ENCODE data around the gene MINK1. TPM values are rescaled to one million over a fixed set of nuclear protein-coding genes. Genes with fewer than 3 reads are reported as not detected.
A peak's percentile ranks its signal among the peaks of the same experiment; 100 is the strongest.

Gene MINK1
- total RNA-seq, 1 experiment from 2014 or later: 68.8 TPM

DNA sequence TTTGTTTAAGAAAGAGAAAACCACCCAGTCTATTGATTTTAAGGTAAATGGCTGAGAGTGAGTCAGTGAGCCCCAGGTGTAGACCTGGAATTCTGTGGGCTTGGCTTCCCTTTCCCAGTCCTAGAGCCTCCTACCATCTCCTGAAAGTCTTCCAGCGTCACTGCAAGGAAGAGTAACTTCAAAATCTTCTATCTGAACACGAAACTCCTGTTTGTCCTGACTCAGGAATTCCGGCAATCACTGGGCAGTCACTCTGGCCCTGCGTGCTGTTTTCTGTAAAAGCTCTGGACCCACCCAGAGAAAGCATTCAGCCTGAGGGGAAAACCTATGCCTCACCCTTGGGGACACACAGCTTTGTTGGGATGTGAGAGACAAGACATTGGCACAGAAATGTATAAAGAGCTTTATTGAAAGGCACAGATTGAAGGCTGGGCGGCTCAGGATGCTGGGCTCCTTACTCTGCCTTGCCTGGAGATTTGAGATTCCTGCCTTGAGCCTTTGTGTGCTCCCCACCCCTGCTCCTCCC is 15.9 kb downstream of the MINK1 start:
- H3K4ac ChIP-seq (ENCODE audit: low read depth, low read length): no peak overlapping the region
- H2AK5ac ChIP-seq (ENCODE audit: insufficient read length, low read length): no peak overlapping the region
- H3K27ac ChIP-seq (ENCODE audit: insufficient read length, low read depth, low read length): peak overlapping the region; percentile 29
- Mint-ChIP-seq H3K4me3 (no peak overlapping the region), H3K27me3 (ENCODE audit: low read depth) (no peaks in the 10 kb centered on the region), H3K9me3 (no peaks in the 10 kb centered on the region), H3K27ac (peak overlapping the region; percentile 87 to 98 (median 90)), H3K4me1 (peaks cover 62 to 64% of the 10 kb centered on the region in 2 experiments), H3K36me3 (ENCODE audit: insufficient read depth in 1 of 3, low read depth in 3 of 3) (peaks cover 0 to 3% (median 0%) of the 10 kb centered on the region in 3 experiments; a peak in 2 of 7 replicates)
- no peak overlapping the region for H2BK120ac ChIP-seq (ENCODE audit: low read depth, low read length, poor library complexity, severe bottlenecking)
- no peaks in the 10 kb centered on the region for H3K23me2 ChIP-seq (ENCODE audit: insufficient read length, low read depth, low read length, poor library complexity, severe bottlenecking)
- TF ChIP-seq CTCF (conservative IDR thresholded peaks at IDR 0.05): no peak
- H3K4me1 ChIP-seq (ENCODE audit: insufficient read depth, low read length): peaks cover 4% of the 10 kb centered on the region; the same call in 1 of the 2 replicates
- peaks cover 8% of the 10 kb centered on the region; the same call in 1 of the 2 replicates for H3K79me2 ChIP-seq (ENCODE audit: insufficient read depth, low read length)
- no peak overlapping the region for H2AFZ ChIP-seq (ENCODE audit: low read length)
- H3K56ac ChIP-seq (ENCODE audit: insufficient read length, low read depth, low read length): no peak overlapping the region
- no peak overlapping the region for H3K23ac ChIP-seq (ENCODE audit: insufficient read length, low read depth, low read length)
- H4K5ac ChIP-seq (ENCODE audit: insufficient read length, low read depth, low read length): peak overlapping the region; percentile 22
- H3K18ac ChIP-seq (ENCODE audit: insufficient read length, low read depth, low read length): no peak overlapping the region
- H3K9me3 ChIP-seq (ENCODE audit: control insufficient read depth, low read depth, low read length): no peaks in the 10 kb centered on the region
- H2BK20ac ChIP-seq (ENCODE audit: low read depth, low read length, poor library complexity, severe bottlenecking): no peak overlapping the region
- no peak overlapping the region for H2BK15ac ChIP-seq (ENCODE audit: low read depth, low read length)
- H2BK5ac ChIP-seq (ENCODE audit: insufficient read length, low read length): peak overlapping the region; percentile 36
- no peak overlapping the region for H3K9ac ChIP-seq (ENCODE audit: extremely low read depth, insufficient read length, low read length)
- H2BK12ac ChIP-seq (ENCODE audit: insufficient read length, low read depth, low read length): no peak overlapping the region
- no peak overlapping the region for H4K91ac ChIP-seq (ENCODE audit: insufficient read length, low read depth, low read length)
- DNase-seq: peak; percentile 56
- H4K8ac ChIP-seq (replicated peaks; ENCODE audit: insufficient read length, low read depth, low read length): no peak overlapping the region
- no CpG with 5 or more reads among the region's 5 CpGs for WGBS (ENCODE audit: extremely low coverage, insufficient read length, low lambda C conversion rate)
- H3K14ac ChIP-seq (ENCODE audit: insufficient read depth, low read length): peak overlapping the region; percentile 68; the same call in 1 of the 2 replicates
- no peaks in the 10 kb centered on the region for H4K20me1 ChIP-seq (ENCODE audit: control insufficient read depth, insufficient read depth, insufficient read length)
- peak overlapping the region; percentile 24 for H3K4me2 ChIP-seq (ENCODE audit: insufficient read depth, insufficient read length, low read length)
- H3T11ph ChIP-seq (ENCODE audit: low read length): no peak overlapping the region
- H3K27me3 ChIP-seq (ENCODE audit: insufficient read depth, low read length): no peaks in the 10 kb centered on the region; the same call in 1 of the 2 replicates
- peaks cover 2% of the 10 kb centered on the region for H3K79me1 ChIP-seq (ENCODE audit: insufficient read depth, low read depth, low read length, poor library complexity, severe bottlenecking)
